GM23248 (cell line): ENCODE measurements around the gene TTLL8.

Experiments used
- EZH2 ChIP-seq: fragments of 200-600 bp; sonication (generic); IDR thresholded peaks from 2 replicates; pipeline ENCODE4 v1.6.1; 2018; ENCODE audit warnings: antibody characterized with exemption, mild to moderate bottlenecking; ENCODE audit not compliant: insufficient read depth, poor library complexity, severe bottlenecking
- EZH2phosphoT487 ChIP-seq: fragments of 200-600 bp; sonication (generic); IDR thresholded peaks from 2 replicates; pipeline ENCODE4 v1.6.1; 2018; ENCODE audit warnings: antibody characterized with exemption, moderate library complexity, mild to moderate bottlenecking, low read depth; ENCODE audit not compliant: insufficient read depth

DNA sequence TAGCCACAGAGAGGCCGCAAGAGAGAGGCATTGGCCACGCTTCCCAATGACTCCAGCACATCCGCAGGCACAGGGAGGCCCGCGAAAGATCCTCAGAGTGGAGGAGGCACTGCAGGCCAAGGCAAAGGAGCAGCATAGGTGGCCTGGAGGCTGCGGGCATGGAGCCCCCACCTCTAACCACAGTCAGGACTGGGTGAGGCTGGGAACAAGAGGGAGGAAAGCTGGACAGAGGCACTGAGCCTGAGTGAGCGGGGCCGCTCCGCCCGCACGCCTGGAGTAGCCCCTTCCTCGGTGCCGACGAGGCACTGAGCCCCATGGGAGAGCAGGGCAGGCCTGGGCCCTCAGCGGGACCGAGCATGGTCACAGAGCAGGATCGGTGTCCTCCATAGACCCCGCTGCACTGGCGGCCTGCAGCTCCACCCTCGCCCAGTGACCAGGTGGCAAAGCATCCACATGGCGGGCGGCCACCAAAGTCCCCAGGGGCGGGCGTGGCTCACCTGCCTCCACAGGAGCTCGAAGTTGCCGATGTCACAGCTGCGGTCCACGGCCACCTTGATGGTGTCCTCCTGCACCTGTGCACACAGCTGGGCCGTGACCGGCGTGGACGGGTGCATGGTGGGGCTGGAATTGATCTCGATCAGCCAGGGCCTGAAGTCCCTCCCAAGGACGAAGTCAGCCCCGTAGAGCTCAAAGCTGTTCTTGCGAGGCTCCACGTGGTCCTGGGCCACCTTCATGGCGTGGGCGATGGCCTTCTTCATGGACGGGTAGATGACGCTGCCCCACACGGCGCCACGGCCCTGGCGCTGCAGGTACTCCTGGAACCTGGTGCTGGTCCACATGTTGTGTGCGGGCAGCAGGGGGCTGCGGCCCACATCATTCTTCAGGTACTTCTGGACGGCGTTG, 26.7 kb downstream of the TTLL8 start:
- TF ChIP-seq EZH2 (no peak), EZH2phosphoT487 (no peak)
